ENCODE data around the gene UBE2E1.

DNA sequence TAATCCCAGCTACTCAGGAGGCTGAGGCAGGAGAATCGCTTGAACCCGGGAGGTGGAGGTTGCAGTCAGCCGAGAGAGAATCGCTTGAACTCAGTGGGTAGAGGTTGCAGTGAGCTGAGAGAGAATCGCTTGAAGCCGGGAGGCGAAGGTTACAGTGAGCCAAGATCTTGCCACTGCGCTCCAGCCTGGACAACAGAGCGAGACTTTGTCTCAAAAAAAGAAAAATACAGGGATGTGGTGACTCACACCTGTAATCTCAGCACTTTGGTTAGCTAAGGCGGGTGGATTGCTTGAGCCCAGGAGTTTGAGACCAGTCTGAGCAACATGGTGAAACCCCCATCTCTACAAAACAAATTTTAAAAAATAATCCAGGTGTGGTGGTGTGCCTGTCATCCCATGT lies 26.8 kb downstream of the UBE2E1 start:
- TF ChIP-seq, protein P1, sequence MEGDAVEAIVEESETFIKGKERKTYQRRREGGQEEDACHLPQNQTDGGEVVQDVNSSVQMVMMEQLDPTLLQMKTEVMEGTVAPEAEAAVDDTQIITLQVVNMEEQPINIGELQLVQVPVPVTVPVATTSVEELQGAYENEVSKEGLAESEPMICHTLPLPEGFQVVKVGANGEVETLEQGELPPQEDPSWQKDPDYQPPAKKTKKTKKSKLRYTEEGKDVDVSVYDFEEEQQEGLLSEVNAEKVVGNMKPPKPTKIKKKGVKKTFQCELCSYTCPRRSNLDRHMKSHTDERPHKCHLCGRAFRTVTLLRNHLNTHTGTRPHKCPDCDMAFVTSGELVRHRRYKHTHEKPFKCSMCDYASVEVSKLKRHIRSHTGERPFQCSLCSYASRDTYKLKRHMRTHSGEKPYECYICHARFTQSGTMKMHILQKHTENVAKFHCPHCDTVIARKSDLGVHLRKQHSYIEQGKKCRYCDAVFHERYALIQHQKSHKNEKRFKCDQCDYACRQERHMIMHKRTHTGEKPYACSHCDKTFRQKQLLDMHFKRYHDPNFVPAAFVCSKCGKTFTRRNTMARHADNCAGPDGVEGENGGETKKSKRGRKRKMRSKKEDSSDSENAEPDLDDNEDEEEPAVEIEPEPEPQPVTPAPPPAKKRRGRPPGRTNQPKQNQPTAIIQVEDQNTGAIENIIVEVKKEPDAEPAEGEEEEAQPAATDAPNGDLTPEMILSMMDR (IDR thresholded peaks at IDR 0.05): no peak
- TF ChIP-seq POLR2A (IDR thresholded peaks at IDR 0.05): no peak
